K562 (cell line): ENCODE data around the gene RHOBTB3. TPM values are rescaled to one million over a fixed set of nuclear protein-coding genes. Genes with fewer than 3 reads are reported as not detected.

ENCODE experiments used
- ARNT ChIP-seq, 2 experiments: fragments of 450-650 bp; IDR thresholded peaks; 2 replicates each; pipeline ENCODE4 v1.6.1; 2016; ENCODE audit warnings: mild to moderate bottlenecking in 1 of 2
- BRD9 ChIP-seq: fragments of 450-650 bp; IDR thresholded peaks from 2 replicates; pipeline ENCODE4 v1.6.1; 2018; ENCODE audit warnings: low read depth; ENCODE audit not compliant: partially characterized antibody
- EHMT2 ChIP-seq: fragments of 450-650 bp; IDR thresholded peaks from 2 replicates; pipeline ENCODE4 v1.6.1; 2018; ENCODE audit warnings: antibody characterized with exemption
- HDGF ChIP-seq: fragments of 450-650 bp; IDR thresholded peaks from 2 replicates; pipeline ENCODE4 v1.6.1; 2016
- JUN ChIP-seq, 2 experiments: sonication (generic) in 1 of 2; formaldehyde crosslinking in 1 of 2; IDR thresholded peaks; 2 replicates each; pipeline versions ENCODE4 v1.6.1 to v1.8.0; 2012 to 2022; ENCODE audit warnings: borderline replicate concordance in 2 of 2, mild to moderate bottlenecking in 2 of 2, improper control_type of control experiment in 1 of 2, low read depth in 1 of 2, low read length in 1 of 2, missing genetic modification reagents in 1 of 2
- KDM1A ChIP-seq, 2 experiments: fragments of 450-650 bp; IDR thresholded peaks; 2 replicates each; pipeline ENCODE4 v1.6.1; 2016; ENCODE audit warnings: mild to moderate bottlenecking in 2 of 2
- MCM7 ChIP-seq, 2 experiments: fragments of 450-650 bp; IDR thresholded peaks; 2 replicates each; pipeline ENCODE4 v1.6.1; 2016 to 2018
- RBBP5 ChIP-seq: fragments of 200-600 bp; sonication (generic); IDR thresholded peaks from 2 replicates; pipeline ENCODE4 v1.6.1; 2012; ENCODE audit warnings: borderline replicate concordance, mild to moderate bottlenecking, low read length, control low read depth, inconsistent platforms; ENCODE audit not compliant: insufficient read depth, poor library complexity, severe bottlenecking
- RBM39 ChIP-seq: fragments of 200-400 bp; formaldehyde crosslinking; optimal IDR thresholded peaks from 2 replicates; pipeline ENCODE3; 2018; ENCODE audit warnings: low read depth, low read length
- SMAD4 ChIP-seq: fragments of 250-450 bp; sonication (Bioruptor Pico); conservative IDR thresholded peaks from 2 replicates; pipeline ENCODE4 v1.8.0; 2021; ENCODE audit warnings: inconsistent platforms, mild to moderate bottlenecking, moderate library complexity
- WHSC1 ChIP-seq: IDR thresholded peaks from one replicate; pipeline ENCODE4 v1.6.1; 2012; ENCODE audit warnings: low read length, control low read depth, inconsistent platforms
- ZBTB17 ChIP-seq: fragments of 450-650 bp; formaldehyde crosslinking; IDR thresholded peaks from 2 replicates; pipeline ENCODE4 v1.4.0; 2020; ENCODE audit warnings: mild to moderate bottlenecking
- ZNF175 ChIP-seq: fragments of 200-800 bp; sonication (Bioruptor generic); IDR thresholded peaks from 2 replicates; pipeline ENCODE4 v1.6.1; 2016; ENCODE audit warnings: low read depth, mild to moderate bottlenecking, missing genetic modification characterization, missing compliant biosample characterization
- ZNF347 ChIP-seq: fragments of 450-650 bp; formaldehyde crosslinking; IDR thresholded peaks from 2 replicates; pipeline ENCODE4 v1.4.0; 2020; ENCODE audit warnings: low read depth, mild to moderate bottlenecking, moderate library complexity
- ZNF551 ChIP-seq: fragments of 250-450 bp; sonication (Bioruptor Pico); IDR thresholded peaks from 2 replicates; pipeline ENCODE4 v1.5.0; 2021; ENCODE audit warnings: mild to moderate bottlenecking, moderate library complexity
- ZNF583 ChIP-seq: fragments of 250-450 bp; sonication (Bioruptor Pico); IDR thresholded peaks from 2 replicates; pipeline ENCODE4 v1.4.0; 2020
- ZNF76 ChIP-seq: fragments of 250-450 bp; sonication (Bioruptor Pico); IDR thresholded peaks from 2 replicates; pipeline ENCODE4 v1.4.0; 2020; ENCODE audit warnings: mild to moderate bottlenecking, moderate library complexity, borderline replicate concordance
- polyA plus RNA-seq, 8 experiments: library from polyadenylated mRNA; depleted of rRNA in 4 of 8; stranded (reverse) in 5 of 8; unstranded in 3 of 8; fragments of >200 nt; fragmentation: Nextera tagmentation in 2 of 8; fragmentation: Illumina TruSeq in 1 of 8; extraction: Ambion mirVana in 2 of 8; extraction: Trizol in 1 of 8; gene quantifications; 2 replicates each; pipeline versions ENCODE4 v1.2.1 to v1.2.3, GENCODE V29; 2011 to 2014; ENCODE audit warnings: inconsistent platforms in 1 of 8, missing spikeins in 1 of 8
- total RNA-seq, 7 experiments: library from RNA; depleted of rRNA in 6 of 7; stranded (reverse); fragments of >200 nt in 6 of 7; fragmentation: Illumina TruSeq in 2 of 7; extraction: Trizol in 2 of 7; gene quantifications; 2 replicates each; pipeline versions ENCODE4 v1.2.1 to v1.2.3, GENCODE V29; 2011 to 2021; ENCODE audit warnings: low replicate concordance in 1 of 7
- TF ChIP-seq, protein P1 (sequence below): sonication (generic); formaldehyde crosslinking; IDR thresholded peaks from 2 replicates; pipeline ENCODE4 v1.8.0; 2022; ENCODE audit warnings: missing genetic modification reagents, mild to moderate bottlenecking, moderate library complexity, borderline replicate concordance
- TF ChIP-seq, protein P2 (sequence below), 2 experiments: IDR thresholded peaks; 2 replicates each; pipeline ENCODE4 v1.6.1; 2011; ENCODE audit warnings: borderline replicate concordance in 1 of 2, control low read depth in 1 of 2, low read depth in 1 of 2, low read length in 1 of 2, mild to moderate bottlenecking in 1 of 2, mixed read lengths in 1 of 2, moderate library complexity in 1 of 2; ENCODE audit not compliant: insufficient read depth in 1 of 2, insufficient read length in 1 of 2, poor library complexity in 1 of 2, severe bottlenecking in 1 of 2; ENCODE audit errors: extremely low read depth in 1 of 2
- TF ChIP-seq, protein P3 (sequence below), 2 experiments: fragments of 450-650 bp in 1 of 2; sonication (generic) in 1 of 2; formaldehyde crosslinking in 1 of 2; IDR thresholded peaks in 1 of 2; conservative IDR thresholded peaks in 1 of 2; 2 replicates each; pipeline versions ENCODE4 v1.6.1 to v1.8.1; 2016 to 2023; ENCODE audit warnings: mild to moderate bottlenecking in 2 of 2, moderate library complexity in 2 of 2, inconsistent platforms in 1 of 2, missing genetic modification reagents in 1 of 2
- TF ChIP-seq, protein P4 (sequence below): sonication (generic); formaldehyde crosslinking; IDR thresholded peaks from 2 replicates; pipeline ENCODE4 v1.8.0; 2022; ENCODE audit warnings: mild to moderate bottlenecking, low read depth, missing genetic modification reagents
- TF ChIP-seq, protein P5 (sequence below): fragments of 450-650 bp; IDR thresholded peaks from 2 replicates; pipeline ENCODE4 v1.6.1; 2016; ENCODE audit warnings: low read depth, mild to moderate bottlenecking, moderate library complexity

RHOBTB3 gene
- total and polyA plus RNA-seq, 9 of the 15 experiments (the other 6 are each of a cell fraction or from before 2014, with no cell fraction given), result 39.7 to 143 (median 115) TPM

DNA sequence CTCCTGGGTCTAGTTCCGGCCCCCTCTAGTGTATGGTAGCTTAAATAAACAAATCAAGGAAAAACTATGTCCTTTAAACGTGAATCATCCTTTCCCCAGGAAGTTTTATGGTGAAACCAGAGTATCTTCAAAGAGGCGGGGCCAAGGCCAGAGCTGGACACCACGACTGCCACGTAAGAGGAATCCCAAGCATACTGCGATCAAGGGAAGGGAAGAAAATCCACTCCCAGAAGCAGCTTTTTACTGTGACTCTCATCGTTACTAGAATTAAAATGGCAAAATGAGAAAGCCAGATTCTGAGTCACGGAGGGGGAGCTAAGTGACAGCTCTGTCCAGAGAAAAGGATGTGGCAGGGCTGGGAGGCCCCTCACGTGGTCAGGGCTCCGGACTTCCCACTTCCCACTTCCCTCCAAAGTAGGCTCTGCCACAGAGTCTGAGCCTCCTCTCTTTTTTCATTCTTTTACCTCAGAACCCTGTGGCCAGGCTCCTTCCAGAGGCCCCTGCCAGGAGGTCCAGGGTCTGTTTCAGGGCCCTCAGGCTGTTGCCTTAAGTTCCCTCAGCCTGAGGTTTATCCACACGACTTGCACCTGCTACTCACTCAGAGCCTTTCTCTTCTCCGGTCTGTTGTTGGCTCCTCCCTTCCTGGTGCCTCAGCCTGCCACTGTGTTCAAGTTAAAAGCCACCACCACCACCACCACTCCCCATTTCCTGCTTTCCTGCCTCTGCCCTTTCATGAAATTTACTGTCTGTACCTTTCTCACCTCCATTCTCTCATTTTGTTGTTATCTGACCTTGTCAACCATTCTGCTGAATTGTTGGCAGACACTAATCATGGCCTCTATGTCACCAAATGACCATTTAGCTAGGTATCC, 92.8 kb downstream of the RHOBTB3 start (continued):
- TF ChIP-seq, protein P1, sequence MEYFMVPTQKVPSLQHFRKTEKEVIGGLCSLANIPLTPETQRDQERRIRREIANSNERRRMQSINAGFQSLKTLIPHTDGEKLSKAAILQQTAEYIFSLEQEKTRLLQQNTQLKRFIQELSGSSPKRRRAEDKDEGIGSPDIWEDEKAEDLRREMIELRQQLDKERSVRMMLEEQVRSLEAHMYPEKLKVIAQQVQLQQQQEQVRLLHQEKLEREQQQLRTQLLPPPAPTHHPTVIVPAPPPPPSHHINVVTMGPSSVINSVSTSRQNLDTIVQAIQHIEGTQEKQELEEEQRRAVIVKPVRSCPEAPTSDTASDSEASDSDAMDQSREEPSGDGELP, result no peak
- TF ChIP-seq EHMT2, result no peak
- peak; percentile 51; the same call in 1 of the 2 replicates for TF ChIP-seq JUN (IDR thresholded peaks at IDR 0.05; ENCODE audit: borderline replicate concordance, low read depth, low read length)
- no peak for TF ChIP-seq JUN (CRISPR knock-in tag; IDR thresholded peaks at IDR 0.05; ENCODE audit: borderline replicate concordance)
- 0 out of 2 replicates have a peak, but pooled peaks have one; percentile 49 for TF ChIP-seq ZNF583 (CRISPR knock-in tag)
- TF ChIP-seq, protein P2, sequence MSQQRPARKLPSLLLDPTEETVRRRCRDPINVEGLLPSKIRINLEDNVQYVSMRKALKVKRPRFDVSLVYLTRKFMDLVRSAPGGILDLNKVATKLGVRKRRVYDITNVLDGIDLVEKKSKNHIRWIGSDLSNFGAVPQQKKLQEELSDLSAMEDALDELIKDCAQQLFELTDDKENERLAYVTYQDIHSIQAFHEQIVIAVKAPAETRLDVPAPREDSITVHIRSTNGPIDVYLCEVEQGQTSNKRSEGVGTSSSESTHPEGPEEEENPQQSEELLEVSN (IDR thresholded peaks at IDR 0.05; ENCODE audit: borderline replicate concordance in 1 of 2, extremely low read depth in 1 of 2, insufficient read depth in 1 of 2, insufficient read length in 1 of 2, low read depth in 1 of 2, low read length in 1 of 2, poor library complexity in 1 of 2, severe bottlenecking in 1 of 2), result peak; percentile 44 to 67
- TF ChIP-seq RBBP5, result peak; percentile 30
- TF ChIP-seq KDM1A (IDR thresholded peaks at IDR 0.05), result peak; percentile 37 to 60; a peak in 1 of 4 replicates
- no peak for TF ChIP-seq ZBTB17 (CRISPR knock-in tag)
- TF ChIP-seq WHSC1, result no peak
- TF ChIP-seq ZNF76 (CRISPR knock-in tag), result 0 out of 2 replicates have a peak, but pooled peaks have one; percentile 16
- no peak for TF ChIP-seq ZNF551
- no peak for TF ChIP-seq ZNF347
- TF ChIP-seq ARNT (IDR thresholded peaks at IDR 0.05), result no peak
- TF ChIP-seq, protein P3, sequence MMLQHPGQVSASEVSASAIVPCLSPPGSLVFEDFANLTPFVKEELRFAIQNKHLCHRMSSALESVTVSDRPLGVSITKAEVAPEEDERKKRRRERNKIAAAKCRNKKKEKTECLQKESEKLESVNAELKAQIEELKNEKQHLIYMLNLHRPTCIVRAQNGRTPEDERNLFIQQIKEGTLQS (IDR thresholded peaks at IDR 0.05), result peak; percentile 40; the same call in 1 of the 2 replicates
- TF ChIP-seq, protein P3 (CRISPR knock-in tag; conservative IDR thresholded peaks at IDR 0.05), result no peak
- peak; percentile 73 for TF ChIP-seq ZNF175
- TF ChIP-seq, protein P4, sequence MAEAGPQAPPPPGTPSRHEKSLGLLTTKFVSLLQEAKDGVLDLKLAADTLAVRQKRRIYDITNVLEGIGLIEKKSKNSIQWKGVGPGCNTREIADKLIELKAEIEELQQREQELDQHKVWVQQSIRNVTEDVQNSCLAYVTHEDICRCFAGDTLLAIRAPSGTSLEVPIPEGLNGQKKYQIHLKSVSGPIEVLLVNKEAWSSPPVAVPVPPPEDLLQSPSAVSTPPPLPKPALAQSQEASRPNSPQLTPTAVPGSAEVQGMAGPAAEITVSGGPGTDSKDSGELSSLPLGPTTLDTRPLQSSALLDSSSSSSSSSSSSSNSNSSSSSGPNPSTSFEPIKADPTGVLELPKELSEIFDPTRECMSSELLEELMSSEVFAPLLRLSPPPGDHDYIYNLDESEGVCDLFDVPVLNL (CRISPR knock-in tag), result no peak
- no peak for TF ChIP-seq MCM7 (IDR thresholded peaks at IDR 0.05)
- no peak for TF ChIP-seq BRD9
- no peak for TF ChIP-seq RBM39
- TF ChIP-seq, protein P5, sequence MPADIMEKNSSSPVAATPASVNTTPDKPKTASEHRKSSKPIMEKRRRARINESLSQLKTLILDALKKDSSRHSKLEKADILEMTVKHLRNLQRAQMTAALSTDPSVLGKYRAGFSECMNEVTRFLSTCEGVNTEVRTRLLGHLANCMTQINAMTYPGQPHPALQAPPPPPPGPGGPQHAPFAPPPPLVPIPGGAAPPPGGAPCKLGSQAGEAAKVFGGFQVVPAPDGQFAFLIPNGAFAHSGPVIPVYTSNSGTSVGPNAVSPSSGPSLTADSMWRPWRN, result no peak
- peak; percentile 56; the same call in 1 of the 2 replicates for TF ChIP-seq SMAD4 (CRISPR knock-in tag)
- TF ChIP-seq HDGF, result peak; percentile 40; the same call in 1 of the 2 replicates
